BLaER1 (cell line): ENCODE results near the gene COA4.

Source experiments
- H3K27ac ChIP-seq: shearing (Covaris generic); formaldehyde crosslinking; 2 replicates; pipeline ENCODE4 v1.8.1; 2022
- H3K27me3 ChIP-seq: shearing (Covaris generic); formaldehyde crosslinking; 2 replicates; pipeline ENCODE4 v1.8.1; 2022
- H3K36me3 ChIP-seq: shearing (Covaris generic); formaldehyde crosslinking; 2 replicates; pipeline ENCODE4 v1.8.1; 2022
- H3K4me1 ChIP-seq: shearing (Covaris generic); formaldehyde crosslinking; 2 replicates; pipeline ENCODE4 v1.8.1; 2022
- H3K4me2 ChIP-seq: shearing (Covaris generic); formaldehyde crosslinking; 2 replicates; pipeline ENCODE4 v1.8.1; 2022
- H3K4me3 ChIP-seq: shearing (Covaris generic); formaldehyde crosslinking; 2 replicates; pipeline ENCODE4 v1.8.1; 2022
- H3K9ac ChIP-seq: shearing (Covaris generic); formaldehyde crosslinking; 2 replicates; pipeline ENCODE4 v1.8.1; 2022
- H3K9me3 ChIP-seq: shearing (Covaris generic); formaldehyde crosslinking; 2 replicates; pipeline ENCODE4 v1.8.1; 2022
- H4K20me1 ChIP-seq: shearing (Covaris generic); formaldehyde crosslinking; 2 replicates; pipeline ENCODE4 v1.8.1; 2022
- Cebpa-rat ChIP-seq: shearing (Covaris generic); IDR thresholded peaks from 2 replicates; pipeline ENCODE4 v1.8.1; 2022

The COA4 gene

DNA sequence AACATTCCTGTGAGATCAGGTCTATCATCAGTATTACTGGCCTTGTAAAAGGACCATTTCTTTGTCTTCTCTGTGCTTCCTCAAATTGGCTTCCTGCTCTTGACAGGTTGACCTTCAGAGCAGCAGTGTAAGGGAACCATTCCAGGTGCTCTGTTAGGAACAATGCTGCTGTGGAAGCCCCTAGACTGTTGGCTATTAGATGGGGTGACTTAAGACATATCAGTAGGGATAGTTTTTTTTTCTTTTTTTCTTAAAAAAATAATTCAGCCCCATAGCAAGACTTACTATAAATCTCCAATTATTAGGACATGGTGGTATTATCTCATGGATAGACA is 37.6 kb downstream of the COA4 start:
- no peak overlapping the region for H3K9ac ChIP-seq
- no peak overlapping the region for H3K4me3 ChIP-seq
- no peak overlapping the region for H3K4me2 ChIP-seq
- no peaks in the 10 kb centered on the region for H3K9me3 ChIP-seq
- H3K4me1 ChIP-seq: 0 out of 2 replicates have a peak, but pooled peaks cover 6% of the 10 kb centered on the region
- H4K20me1 ChIP-seq: no peaks in the 10 kb centered on the region
- no peak for TF ChIP-seq Cebpa-rat
- H3K27ac ChIP-seq: no peak overlapping the region
- peaks cover 57% of the 10 kb centered on the region for H3K36me3 ChIP-seq
- H3K27me3 ChIP-seq: no peaks in the 10 kb centered on the region

DNA sequence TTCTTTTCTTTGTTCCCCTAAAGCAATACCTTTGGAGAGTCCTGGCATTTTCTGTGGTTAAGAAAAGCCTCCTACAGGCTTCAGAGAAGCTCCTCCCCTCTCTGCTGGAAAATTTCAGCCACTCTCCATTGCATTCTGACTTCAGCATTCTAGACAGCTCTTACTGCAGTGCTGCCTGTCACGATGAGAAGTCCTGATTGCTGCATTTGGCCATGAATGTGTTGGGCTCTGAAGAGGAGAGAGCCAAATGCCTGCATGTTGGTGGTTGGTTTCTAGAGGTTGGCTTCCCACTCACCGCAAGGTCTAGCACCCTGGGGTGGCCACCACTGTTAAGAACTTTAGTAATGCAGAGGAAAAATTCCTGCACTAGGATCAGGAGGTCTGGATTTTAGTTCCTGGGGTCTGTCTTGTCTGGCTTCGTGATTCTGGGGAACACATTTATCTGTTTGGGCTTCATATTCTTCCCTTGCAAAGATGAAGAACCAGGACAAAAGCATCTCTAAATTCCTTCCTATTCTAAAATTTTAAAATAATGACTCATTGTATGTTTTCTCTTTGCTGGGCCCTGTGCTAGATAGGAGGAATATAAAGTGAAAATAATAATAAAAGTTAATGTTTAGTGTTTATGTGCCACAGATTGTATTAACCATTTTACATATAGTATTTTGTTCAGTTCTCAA is 38.1 kb downstream of the COA4 start:
- Histone ChIP-seq H3K27ac (no peak overlapping the region), H3K4me2 (no peak overlapping the region), H3K36me3 (peaks cover 57% of the 10 kb centered on the region), H3K4me1 (0 out of 2 replicates have a peak, but pooled peaks cover 8% of the 10 kb centered on the region), H3K4me3 (no peak overlapping the region), H4K20me1 (no peaks in the 10 kb centered on the region), H3K27me3 (no peaks in the 10 kb centered on the region), H3K9me3 (no peaks in the 10 kb centered on the region), H3K9ac (no peak overlapping the region)
- TF ChIP-seq Cebpa-rat: no peak

DNA sequence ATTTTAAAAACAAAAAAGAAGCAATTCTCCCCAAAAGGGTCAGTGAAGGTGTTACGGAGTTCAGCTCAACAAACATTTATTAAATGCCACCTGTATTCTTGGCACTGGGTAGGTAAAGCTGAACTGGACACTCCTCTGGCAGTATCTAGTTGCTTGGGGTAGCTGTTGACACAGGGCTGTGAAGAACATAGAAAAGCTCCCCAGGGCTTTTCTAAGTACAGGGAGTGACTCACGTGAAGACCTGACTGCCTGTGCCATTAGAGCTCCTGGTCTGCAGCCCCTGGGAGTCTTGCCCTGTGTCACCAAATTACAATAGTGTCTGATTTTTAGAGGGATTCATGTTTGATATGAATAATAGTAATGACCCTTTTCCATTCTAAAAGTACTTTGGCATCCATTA is 43.6 kb downstream of the COA4 start:
- H3K9ac ChIP-seq: no peak overlapping the region
- H3K36me3 ChIP-seq: peaks cover 74% of the 10 kb centered on the region
- 0 out of 2 replicates have a peak, but pooled peaks cover 8% of the 10 kb centered on the region for H3K4me1 ChIP-seq
- no peaks in the 10 kb centered on the region for H3K9me3 ChIP-seq
- no peak for TF ChIP-seq Cebpa-rat
- no peak overlapping the region for H3K27ac ChIP-seq
- no peak overlapping the region for H3K4me2 ChIP-seq
- H3K27me3 ChIP-seq: no peaks in the 10 kb centered on the region
- H4K20me1 ChIP-seq: no peaks in the 10 kb centered on the region
- no peak overlapping the region for H3K4me3 ChIP-seq

DNA sequence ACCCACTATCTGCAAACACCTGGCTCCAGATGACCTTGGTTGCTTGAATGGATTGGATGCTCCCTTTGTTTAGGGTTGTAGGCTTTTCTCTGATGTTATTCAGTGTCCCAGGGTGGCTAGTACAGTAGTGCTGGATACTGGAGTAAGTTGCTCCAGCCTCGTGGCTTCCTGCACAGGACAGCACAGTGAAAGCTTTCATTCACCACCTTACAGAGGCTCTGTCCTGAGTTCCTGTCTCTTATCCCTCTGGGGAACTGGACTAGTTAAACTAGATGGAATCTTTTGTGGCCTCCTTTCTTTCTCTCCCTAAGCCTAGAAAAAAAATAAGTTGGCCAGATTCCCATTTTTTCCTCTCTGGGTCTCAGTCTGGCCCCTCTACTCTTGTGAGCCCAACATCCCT is 46.4 kb downstream of the COA4 start:
- Histone ChIP-seq H3K27me3 (no peaks in the 10 kb centered on the region), H3K4me3 (no peak overlapping the region), H3K9ac (no peak overlapping the region), H3K4me1 (0 out of 2 replicates have a peak, but pooled peaks cover 8% of the 10 kb centered on the region), H4K20me1 (no peaks in the 10 kb centered on the region), H3K4me2 (no peak overlapping the region), H3K36me3 (peaks cover 74% of the 10 kb centered on the region), H3K9me3 (no peaks in the 10 kb centered on the region), H3K27ac (no peak overlapping the region)
- TF ChIP-seq Cebpa-rat: no peak
